Parathyroid adenoma (tissue), 2 donors: Measurements from ENCODE around the gene ACSL4.

Experiments
- H2AFZ ChIP-seq: fragments of 300-600 bp; sonication (generic); one replicate; pipeline ENCODE4 v1.7.0; 2017; ENCODE audit warnings: antibody characterized with exemption, mild to moderate bottlenecking
- H3K27ac ChIP-seq: fragments of 300-600 bp; sonication (generic); one replicate; pipeline ENCODE4 v1.7.0; 2017
- H3K27me3 ChIP-seq: fragments of 300-600 bp; sonication (generic); one replicate; pipeline ENCODE4 v1.7.0; 2017; ENCODE audit warnings: low read length; ENCODE audit not compliant: control insufficient read depth, insufficient read depth
- H3K36me3 ChIP-seq: fragments of 300-600 bp; sonication (generic); one replicate; pipeline ENCODE4 v1.7.0; 2017; ENCODE audit warnings: low read length; ENCODE audit not compliant: control insufficient read depth, insufficient read depth
- H3K4me1 ChIP-seq: fragments of 300-600 bp; sonication (generic); one replicate; pipeline ENCODE4 v1.7.0; 2017; ENCODE audit warnings: control low read depth
- H3K4me2 ChIP-seq: fragments of 300-600 bp; sonication (generic); one replicate; pipeline ENCODE4 v1.7.0; 2017; ENCODE audit warnings: low read length
- H3K4me3 ChIP-seq: fragments of 300-600 bp; sonication (generic); one replicate; pipeline ENCODE4 v1.7.0; 2017; ENCODE audit warnings: low read depth, low read length
- H3K79me2 ChIP-seq: fragments of 300-600 bp; sonication (generic); one replicate; pipeline ENCODE4 v1.7.0; 2017; ENCODE audit warnings: control low read depth
- H3K9ac ChIP-seq: fragments of 300-600 bp; sonication (generic); one replicate; pipeline ENCODE4 v1.7.0; 2017; ENCODE audit warnings: mild to moderate bottlenecking
- H3K9me3 ChIP-seq: fragments of 300-600 bp; sonication (generic); one replicate; pipeline ENCODE4 v1.7.0; 2017; ENCODE audit warnings: low read length; ENCODE audit not compliant: control insufficient read depth
- TF ChIP-seq, protein P1 (sequence below): fragments of 300-600 bp; sonication (generic); IDR thresholded peaks from one replicate; pipeline ENCODE4 v1.7.0; 2017; ENCODE audit warnings: antibody characterized with exemption, mild to moderate bottlenecking
- donor health status: primary hyperparathyroidism.

The ACSL4 gene

GRCh38 chrX:109695637-109696036, 37.4 kb downstream of the ACSL4 start:
- Histone ChIP-seq H3K9me3 (no peaks in the 10 kb centered on the region), H3K27me3 (no peaks in the 10 kb centered on the region), H2AFZ (no peak overlapping the region), H3K4me3 (no peak overlapping the region), H3K4me1 (no peaks in the 10 kb centered on the region), H3K36me3 (no peaks in the 10 kb centered on the region), H3K9ac (no peak overlapping the region), H3K79me2 (no peaks in the 10 kb centered on the region), H3K27ac (no peak overlapping the region), H3K4me2 (no peak overlapping the region)
- TF ChIP-seq, protein P1, sequence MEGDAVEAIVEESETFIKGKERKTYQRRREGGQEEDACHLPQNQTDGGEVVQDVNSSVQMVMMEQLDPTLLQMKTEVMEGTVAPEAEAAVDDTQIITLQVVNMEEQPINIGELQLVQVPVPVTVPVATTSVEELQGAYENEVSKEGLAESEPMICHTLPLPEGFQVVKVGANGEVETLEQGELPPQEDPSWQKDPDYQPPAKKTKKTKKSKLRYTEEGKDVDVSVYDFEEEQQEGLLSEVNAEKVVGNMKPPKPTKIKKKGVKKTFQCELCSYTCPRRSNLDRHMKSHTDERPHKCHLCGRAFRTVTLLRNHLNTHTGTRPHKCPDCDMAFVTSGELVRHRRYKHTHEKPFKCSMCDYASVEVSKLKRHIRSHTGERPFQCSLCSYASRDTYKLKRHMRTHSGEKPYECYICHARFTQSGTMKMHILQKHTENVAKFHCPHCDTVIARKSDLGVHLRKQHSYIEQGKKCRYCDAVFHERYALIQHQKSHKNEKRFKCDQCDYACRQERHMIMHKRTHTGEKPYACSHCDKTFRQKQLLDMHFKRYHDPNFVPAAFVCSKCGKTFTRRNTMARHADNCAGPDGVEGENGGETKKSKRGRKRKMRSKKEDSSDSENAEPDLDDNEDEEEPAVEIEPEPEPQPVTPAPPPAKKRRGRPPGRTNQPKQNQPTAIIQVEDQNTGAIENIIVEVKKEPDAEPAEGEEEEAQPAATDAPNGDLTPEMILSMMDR, result no peak

GRCh38 chrX:109691752-109692151, 41.3 kb downstream of the ACSL4 start:
- Histone ChIP-seq H3K9me3 (no peaks in the 10 kb centered on the region), H2AFZ (no peak overlapping the region), H3K4me1 (no peaks in the 10 kb centered on the region), H3K27me3 (no peaks in the 10 kb centered on the region), H3K4me3 (no peak overlapping the region), H3K79me2 (no peaks in the 10 kb centered on the region), H3K9ac (no peak overlapping the region), H3K4me2 (no peak overlapping the region), H3K27ac (no peak overlapping the region), H3K36me3 (no peaks in the 10 kb centered on the region)
- TF ChIP-seq, protein P1, result no peak

- H3K27ac ChIP-seq, result no peak overlapping the region
- TF ChIP-seq, protein P1, result no peak
Observed at GRCh38 chrX:109691277-109691676, 41.8 kb downstream of the ACSL4 start.

GRCh38 chrX:109687903-109688302, 45.2 kb downstream of the ACSL4 start:
- Histone ChIP-seq H3K4me2 (no peak overlapping the region), H3K79me2 (no peaks in the 10 kb centered on the region), H3K9ac (no peak overlapping the region), H3K27me3 (no peaks in the 10 kb centered on the region), H3K27ac (no peak overlapping the region), H3K36me3 (no peaks in the 10 kb centered on the region), H3K9me3 (no peaks in the 10 kb centered on the region), H3K4me3 (no peak overlapping the region), H2AFZ (no peak overlapping the region), H3K4me1 (no peaks in the 10 kb centered on the region)
- TF ChIP-seq, protein P1, result no peak

More at GRCh38 chrX:109691277-109691676, 41.8 kb downstream of the ACSL4 start:
- Histone ChIP-seq H3K4me3 (no peak overlapping the region), H3K9me3 (no peaks in the 10 kb centered on the region), H3K4me2 (no peak overlapping the region), H3K36me3 (no peaks in the 10 kb centered on the region), H3K79me2 (no peaks in the 10 kb centered on the region), H3K9ac (no peak overlapping the region), H2AFZ (no peak overlapping the region), H3K27me3 (no peaks in the 10 kb centered on the region), H3K4me1 (no peaks in the 10 kb centered on the region)

DNA sequence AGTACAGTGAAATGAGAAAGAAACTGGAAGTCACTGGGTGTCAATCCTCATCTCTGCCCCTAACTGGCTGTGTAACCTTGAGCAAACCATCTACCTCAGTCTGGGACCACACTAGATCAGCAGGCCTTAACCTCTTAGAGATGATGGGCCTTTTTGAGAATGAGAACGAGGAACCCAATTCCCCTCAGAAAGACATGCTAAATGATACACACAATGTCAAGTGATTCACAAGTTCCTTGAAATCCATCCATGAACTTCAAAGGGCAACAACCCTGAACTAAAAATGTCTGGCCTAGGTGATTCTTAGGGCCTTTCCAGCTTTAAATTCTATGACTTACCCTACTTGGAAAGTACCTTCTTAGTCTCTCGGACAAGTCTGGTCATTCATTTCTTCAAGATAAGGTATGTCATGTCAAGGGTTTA, 47.4 kb downstream of the ACSL4 start:
- no peaks in the 10 kb centered on the region for H3K79me2 ChIP-seq
- TF ChIP-seq, protein P1, result no peak

More for the DNA sequence above, 47.4 kb downstream of the ACSL4 start:
- Histone ChIP-seq H2AFZ (no peak overlapping the region), H3K27me3 (no peaks in the 10 kb centered on the region), H3K27ac (no peak overlapping the region), H3K4me3 (no peak overlapping the region), H3K36me3 (no peaks in the 10 kb centered on the region), H3K4me2 (no peak overlapping the region), H3K9ac (no peak overlapping the region), H3K9me3 (no peaks in the 10 kb centered on the region), H3K4me1 (no peaks in the 10 kb centered on the region)
